ENCODE measurements around the gene CDK6.
"Not testable (repeated sequence)": the region's sequence is repeated elsewhere in the genome, so short reads cannot be mapped to it uniquely, and the experiment has no call there.

CDK6 gene

DNA sequence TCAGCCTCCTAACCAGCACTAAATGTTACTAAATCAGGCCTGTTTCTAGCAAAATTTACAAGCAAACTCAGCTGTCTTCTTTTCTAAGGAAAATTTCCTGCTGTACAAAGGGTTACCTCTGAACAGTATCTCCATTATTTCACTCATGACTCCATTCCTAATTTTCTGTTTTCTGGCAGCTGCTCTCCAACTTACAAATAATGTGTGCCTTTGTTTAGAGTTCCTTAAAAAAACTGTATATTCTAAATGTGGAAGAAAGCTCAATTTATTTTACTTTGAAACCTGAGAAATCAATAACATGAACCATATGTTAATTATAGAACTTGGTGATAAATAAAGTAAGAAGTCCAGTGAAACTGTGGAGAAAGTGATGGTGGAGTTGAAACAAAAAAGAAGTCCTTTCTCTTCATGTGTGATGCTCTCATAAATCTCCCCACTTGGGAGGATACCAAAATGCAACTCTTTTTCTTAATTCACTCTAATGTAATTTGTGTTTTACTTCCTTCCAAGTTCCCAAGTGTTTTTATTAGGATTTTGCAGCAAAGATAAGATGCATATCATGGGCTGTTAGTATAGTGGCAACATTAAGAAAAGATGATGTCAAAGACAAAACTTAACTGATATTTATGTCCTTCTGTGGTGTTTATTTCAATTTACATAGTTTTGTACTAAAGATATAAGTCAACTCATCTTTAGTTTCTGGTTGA is 74.8 kb downstream of the CDK6 start:
- DNase-seq (ENCODE audit: low read depth): no peak

DNA sequence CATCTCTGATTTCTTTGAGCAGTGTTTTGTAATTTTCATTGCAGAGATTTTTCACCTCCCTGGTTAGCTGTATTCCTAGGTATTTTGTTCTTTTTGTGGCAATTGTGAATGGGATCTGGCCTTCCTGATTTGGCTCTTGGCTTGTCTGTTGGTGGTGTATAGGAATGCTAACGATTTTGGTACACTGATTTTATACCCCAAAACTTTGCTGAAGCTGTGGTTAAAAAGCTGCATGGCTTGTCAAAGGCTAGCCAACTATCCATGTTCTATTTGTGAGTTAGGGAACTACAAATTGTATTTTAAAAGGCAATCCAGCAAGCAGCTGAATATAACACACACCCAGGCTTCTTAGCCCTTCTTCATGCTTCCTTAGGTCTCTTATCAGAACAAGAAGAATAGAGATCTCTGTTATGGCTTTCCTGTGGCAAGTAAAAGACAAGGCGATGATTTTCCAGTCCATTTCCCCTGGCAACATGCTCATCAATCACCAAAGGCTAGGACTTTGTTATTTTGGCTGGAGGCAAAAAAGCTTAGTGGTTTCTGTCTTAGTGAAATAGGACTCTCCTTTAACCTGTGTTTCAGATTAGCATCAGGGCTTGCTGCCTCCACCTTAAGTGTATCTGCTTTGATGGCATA is 77.5 kb downstream of the CDK6 start:
- DNase-seq (ENCODE audit: low read depth): no peak

DNA sequence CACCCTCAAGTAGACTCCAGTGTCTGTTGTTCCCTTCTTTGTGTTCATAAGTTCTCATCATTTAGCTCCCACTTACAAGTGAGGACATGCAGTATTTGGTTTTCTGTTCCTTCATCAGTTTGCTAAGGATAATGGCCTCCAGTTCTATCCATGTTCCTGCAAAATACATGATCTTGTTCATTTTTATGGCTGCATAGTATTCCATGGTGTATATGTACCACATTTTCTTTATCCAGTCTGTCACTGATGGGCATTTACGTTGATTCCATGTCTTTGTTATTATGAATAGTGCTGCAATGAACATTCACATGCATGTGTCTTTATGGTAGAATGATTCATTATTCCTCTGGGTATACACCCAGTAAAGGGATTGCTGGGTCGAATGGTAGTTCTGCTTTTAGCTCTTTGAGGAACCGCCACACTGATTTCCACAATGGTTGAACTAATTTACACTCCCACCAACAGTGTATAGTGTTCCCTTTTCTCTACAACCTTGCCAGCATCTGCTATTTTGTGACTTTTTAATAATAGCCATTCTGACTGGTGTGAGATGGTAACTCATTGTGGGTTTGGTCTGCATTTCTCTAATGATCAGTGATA is 79.0 kb downstream of the CDK6 start:
- not testable (repeated sequence) for DNase-seq (ENCODE audit: low read depth)

DNA sequence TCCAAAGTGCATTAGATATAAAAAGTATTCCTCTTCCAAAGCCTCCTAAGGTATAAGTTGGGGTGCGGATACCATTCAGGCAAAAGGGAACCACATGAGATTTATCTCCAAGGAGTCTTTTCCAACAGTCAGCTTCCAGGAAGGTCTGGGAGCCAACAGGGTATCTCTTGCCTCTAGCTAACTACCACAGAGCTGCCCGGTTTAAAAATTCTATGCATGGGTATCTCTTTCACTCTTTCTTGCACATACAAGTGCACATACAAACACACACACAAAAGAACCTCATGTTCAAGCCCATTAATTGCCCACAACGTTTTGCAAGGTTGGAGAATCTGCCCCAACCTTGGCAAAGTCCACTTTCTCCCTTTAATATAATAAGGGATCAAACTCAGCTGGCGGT is 80.7 kb downstream of the CDK6 start:
- no peak for DNase-seq (ENCODE audit: low read depth)

DNA sequence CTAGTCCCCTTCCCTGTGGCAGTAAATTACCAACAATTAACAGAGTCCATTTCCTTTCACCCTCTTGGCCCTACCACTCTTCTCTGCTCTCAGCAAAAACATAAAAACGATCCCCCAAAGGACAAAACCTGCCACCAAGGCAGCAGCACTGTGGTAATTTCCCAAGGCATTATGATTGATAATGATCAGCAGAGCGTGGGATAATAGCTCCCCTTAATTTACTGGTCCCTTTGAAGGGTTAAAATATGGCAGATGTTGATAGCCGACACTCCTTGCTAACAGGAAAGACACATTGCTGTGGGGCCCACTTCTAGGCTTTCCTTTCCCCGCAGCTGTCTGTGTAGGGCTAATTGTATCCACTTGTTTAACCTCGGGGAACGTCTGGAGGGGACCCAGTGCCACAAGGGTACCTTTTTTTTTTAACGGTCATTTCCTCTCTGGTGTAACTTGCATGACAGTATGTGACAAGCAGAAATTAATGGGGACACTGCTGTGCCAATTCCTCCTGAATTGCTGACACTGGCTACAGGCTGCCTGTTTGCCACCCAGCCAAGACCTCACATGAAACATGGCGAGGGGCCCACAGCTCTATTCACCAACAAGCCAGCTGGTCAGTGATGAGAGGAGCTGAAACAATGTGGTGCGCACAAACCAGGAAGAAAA is 81.3 kb downstream of the CDK6 start:
- no peak for DNase-seq (ENCODE audit: low read depth)

DNA sequence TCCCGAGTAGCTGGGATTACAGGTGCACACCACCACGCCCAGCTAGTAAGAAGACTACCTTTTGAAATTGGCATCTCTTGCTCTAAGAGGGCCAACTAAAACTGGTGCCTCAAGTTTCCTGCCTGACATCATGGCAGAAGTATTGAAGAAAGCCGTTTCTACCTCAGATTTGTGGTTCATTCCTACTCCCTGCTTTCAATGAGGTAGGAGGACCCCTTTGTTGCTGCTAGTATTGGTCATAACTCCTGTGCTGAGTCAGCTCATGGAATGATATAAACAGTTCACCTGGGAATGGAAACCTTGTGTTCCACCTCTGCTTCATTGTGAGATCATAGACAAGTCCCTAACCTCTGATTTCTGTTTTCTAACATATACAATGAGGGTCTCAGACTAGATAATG is 82.8 kb downstream of the CDK6 start:
- DNase-seq (ENCODE audit: low read depth): no peak

DNA sequence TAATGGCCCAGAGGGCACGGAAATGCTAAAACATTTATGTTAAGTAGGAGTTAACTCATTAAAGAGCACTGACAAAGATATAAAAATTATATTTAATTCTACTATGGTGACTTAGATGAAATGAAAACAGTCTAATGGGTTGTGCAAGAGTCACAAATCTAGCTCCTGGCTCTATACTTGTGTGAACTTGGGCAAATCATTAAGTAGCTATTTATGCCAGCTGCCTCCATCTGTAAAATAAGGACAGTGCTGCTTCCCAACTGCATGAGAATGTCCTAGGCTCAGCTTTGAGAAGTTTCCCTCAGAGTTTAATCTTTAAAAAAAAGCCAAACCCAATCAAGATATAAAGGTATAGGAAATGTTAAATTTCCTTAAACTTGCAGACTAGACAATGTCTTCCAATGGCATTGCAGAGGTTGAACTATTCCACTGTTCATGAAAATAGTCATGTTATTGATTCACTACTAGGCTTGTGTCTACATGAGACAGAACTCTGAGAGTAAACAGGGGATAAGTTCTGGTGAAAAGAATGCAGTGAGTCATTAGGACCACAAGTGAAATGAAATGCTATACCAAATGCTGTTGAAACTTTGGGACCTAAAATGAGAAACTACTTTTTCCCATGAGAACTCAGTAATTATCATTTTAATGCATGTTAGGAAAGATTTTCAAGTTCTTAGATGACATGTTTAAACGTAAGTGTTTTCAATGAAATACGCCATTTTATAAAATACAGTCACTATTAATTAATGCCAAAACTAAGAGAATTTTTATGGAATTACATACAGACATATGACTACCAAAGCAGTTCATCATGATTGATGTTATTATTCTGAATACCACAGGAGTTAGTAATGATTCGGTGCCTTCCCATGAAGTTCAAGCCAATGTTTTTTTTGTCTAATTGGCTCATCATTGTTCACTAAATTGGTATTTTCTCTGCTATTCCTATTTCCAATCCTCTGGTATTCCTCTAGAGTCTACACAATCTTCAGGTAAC is 84.2 kb downstream of the CDK6 start:
- peak; percentile 93 for DNase-seq (ENCODE audit: low read depth)

DNA sequence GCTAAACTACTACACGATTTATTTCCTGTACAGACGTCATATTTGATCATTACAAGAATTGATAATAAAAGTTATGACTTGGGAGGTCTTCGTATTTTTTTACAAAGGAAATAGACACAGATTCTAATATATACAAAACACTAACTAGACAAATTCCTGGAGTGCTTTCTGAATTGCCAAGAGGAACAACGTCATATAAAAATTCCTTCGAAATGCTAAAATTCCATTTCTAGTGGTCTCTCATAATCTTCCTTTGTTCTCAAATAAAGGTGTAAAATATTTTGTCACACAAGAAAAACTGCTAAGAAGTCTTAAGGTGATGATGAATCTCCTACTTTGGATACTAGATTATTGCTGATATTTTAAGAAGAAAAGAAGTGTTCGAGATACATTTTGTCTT is 85.4 kb downstream of the CDK6 start:
- DNase-seq (ENCODE audit: low read depth): no peak

DNA sequence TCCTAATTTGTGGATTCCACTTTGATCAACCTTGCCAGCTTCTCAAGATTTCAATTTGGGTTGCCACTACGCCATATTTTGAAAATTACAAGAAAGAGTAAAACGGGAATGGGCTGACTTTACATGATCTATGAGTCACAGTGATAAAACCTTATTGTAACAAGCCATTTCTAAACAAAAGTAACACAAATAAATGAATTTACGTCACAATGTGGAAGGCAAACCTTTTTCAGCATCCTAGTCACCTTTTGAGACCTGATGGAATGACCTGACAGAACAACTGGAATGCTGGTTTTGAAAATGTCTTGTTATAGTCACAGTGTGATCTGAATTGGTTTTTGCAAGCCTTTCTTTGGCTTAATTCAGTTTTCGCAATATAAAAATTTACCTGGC is 85.9 kb downstream of the CDK6 start:
- DNase-seq (ENCODE audit: low read depth): no peak

DNA sequence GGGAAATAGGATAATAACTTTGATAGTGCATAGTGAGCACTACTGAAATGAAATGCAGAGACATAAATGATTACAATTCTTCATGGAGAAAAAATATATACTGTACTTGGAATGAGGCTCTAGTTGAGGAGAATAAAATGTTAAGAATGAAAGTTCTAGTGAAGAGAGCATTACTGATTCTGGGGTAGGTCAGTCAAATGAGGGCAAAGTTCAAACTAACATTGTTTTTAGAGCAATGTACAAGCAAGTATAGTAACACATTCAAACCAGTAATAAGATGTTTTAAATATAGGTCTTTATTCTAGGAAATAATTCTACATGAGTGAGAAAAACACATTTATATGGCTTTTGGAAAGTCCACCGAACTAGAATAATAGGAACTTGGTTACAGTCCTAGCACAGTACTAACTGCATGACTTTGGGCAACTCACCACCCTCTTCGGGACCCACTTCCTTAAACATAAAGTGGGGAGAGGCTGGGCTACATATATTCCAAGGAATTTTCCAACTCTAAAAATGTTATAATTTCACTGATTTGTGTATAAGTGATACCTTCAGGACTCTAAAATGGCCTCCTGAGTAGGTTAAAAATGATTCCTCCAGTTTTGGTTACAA is 86.4 kb downstream of the CDK6 start:
- no peak for DNase-seq (ENCODE audit: low read depth)

DNA sequence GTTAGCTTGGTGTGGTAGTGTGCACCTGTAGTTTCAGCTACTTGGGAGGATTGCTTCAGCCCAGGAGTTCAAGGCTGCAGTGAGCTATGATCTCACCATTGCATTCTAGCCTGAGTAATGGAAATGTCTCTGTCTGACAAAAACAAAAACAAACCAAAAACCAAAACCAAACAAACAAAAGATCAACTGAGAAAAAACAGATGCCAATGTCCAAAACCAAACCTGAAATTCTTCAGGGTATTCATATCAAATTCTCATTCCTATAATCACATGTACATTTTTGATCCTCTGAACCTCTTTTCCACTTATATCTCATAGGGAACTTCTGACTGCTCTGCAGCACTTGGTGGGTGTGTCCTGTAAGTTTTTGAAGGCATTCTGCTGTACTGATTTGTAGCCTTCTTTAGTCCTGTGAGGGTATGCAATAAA is 87.0 kb downstream of the CDK6 start:
- DNase-seq (ENCODE audit: low read depth): peak; percentile 50

DNA sequence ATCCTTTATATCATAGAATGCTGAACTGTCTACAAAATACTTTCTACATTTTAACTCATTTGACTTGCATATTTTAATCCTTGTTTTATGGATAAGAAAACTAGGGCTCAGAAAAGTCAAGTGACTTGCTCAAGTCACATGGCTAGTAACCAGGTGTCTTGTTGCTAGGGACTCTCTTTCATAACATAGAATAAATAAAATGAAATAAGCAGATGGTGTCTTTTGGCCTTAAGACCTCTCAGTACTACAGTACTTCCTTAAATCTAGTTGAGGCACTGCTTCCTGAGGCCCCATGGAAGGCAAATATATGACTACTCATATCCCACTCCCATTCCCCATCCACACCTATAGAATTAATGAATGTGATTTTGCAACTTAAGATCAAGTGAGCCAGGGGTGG is 87.9 kb downstream of the CDK6 start:
- DNase-seq (ENCODE audit: low read depth): no peak

DNA sequence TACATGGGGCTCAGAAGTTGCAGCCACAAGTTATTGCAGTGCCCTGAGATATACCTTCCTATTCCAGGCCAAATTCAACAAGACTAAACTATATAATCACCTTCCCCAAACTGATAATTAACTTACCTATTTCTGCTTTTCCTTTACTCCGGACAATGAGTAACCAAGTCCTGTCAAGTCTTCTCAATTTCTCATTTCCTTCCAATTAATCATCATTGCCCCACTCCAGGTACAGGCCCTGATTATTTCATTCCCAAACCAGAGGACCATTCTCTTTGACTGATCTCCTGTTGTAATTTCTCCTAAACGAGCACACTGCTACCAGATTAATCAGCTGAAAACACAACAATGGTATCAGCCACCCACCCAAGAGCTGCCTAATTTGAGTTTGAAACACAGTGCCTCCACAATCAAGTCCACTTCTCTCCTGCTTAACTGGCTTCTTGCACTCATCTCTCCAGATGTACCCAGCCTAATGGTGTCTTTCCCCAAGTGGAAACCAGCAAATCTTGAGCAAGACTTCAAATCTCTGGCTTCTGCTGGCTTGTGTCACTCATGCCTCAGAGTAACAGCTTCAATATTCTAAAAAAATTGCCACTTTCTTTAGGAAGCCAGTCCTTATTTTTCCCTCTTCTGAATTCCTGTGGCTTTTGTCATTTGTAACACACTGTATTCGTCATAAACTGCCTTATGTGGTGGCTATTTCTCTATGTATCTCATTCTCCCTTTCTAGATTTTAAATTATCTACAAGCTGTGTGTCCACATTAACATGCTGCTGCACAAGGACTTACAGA is 89.1 kb downstream of the CDK6 start:
- DNase-seq (ENCODE audit: low read depth): no peak

DNA sequence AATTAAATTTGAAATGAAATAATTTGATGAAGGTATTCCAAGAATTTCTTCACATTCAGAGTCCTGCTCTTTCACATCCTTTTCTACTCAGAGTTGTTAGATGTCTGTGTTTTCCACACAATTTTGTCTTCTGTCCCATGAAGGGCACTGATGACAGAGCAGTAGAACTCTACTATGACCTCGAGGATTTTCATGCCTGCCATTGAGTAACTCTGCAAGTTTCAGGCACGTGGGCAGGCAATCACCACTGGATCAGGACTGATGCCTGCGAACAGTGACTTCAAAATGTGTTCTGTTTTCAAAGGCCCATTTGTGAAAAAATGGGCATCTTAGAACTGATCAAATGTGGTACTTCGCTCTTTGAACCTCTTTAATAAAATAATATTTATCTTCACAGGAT is 91.1 kb downstream of the CDK6 start:
- no peak for DNase-seq (ENCODE audit: low read depth)

DNA sequence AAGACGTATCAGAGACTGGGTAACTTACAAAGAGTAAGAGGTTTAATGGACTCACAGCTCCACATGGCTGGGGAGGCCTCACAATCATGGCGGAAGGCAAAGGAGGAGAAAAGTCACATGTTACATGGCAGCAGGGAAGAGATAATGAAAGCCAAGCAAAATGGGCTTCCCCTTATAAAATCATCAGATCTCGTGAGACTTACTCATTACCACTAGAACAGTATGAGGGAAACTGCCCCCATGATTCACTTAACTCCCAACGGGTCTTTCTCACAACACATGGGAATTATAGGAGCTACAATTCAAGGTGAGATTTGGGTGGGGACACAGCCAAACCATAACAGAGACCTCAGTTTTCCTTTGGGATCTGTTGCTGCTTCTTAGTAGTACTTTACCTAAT is 92.2 kb downstream of the CDK6 start:
- not testable (repeated sequence) for DNase-seq (ENCODE audit: low read depth)

DNA sequence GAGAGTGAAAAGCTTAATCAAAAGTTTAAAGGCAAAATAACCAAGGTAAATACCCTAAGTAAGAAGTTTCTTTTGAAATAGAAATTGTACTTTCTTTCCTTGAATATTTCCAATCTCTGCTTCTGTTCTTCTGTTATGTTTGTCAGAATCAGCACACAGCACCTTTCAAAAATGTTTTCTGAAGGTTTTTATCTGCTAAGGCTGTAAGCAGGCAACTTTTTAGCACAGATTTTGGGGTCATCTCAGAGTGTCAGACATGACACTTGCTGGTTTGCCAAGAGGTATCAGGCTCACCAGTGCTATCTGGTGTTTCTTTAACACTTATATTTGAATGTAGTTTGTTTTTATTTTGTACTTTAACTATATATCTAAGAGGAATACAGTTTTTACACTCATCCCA is 94.2 kb downstream of the CDK6 start:
- DNase-seq (ENCODE audit: low read depth): no peak

DNA sequence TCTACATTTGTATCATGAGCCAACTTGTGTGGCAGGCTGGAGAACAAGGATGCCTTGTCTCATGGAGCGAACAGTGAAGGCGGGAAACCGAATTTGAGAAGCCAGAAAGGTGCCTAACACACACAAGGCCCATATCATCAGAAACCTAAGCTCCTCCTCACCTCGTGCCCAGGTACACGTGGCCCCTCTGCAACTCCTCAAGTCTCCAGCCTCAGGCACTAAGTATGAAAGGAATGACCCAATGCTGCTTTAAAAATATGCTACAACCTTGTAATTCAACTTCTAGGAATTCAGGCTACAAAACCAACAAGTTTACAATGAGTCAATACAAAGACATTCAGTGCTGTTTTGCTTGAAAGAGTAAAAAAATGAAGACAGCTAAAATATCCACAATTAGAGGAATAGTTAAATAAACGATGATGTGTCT is 95.7 kb downstream of the CDK6 start:
- peak; percentile 93 for DNase-seq (ENCODE audit: low read depth)

DNA sequence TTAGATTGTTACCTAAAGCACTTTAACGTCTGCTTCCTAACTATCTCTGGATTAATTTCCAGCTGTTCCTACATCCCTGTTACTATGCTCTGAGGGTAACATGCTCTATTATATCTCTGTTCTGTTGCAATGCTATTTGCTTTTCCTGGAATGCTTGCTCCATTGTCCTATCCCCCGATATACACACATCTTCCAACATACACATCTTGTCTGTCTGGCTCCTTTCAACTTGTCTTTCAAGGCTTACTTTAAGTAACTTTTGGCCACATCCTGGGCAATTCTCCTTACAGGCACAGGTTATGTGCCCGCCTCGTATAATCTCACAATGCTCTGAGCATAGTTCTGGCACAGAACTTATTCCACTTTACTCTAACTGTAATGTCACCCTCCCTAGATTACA is 96.2 kb downstream of the CDK6 start:
- no peak for DNase-seq (ENCODE audit: low read depth)

DNA sequence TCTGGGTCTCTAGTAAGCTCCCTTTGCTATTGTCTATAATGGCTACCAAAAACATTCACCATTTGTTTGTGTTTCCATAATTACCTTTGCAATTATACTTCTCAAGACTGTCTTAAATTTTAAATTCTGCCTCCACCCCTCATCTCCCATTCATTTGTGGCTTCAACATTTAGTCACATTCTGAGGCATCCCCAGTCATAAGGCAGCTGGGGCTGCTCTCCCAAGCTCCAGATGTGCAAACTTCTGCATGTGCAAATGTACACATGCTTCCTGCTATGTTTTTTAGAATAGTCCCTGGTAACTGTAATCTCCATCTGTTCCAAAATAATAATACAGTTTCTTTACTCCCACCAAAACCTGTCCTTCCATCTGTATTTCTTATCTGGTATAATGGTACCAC is 97.3 kb downstream of the CDK6 start:
- DNase-seq (ENCODE audit: low read depth): no peak

DNA sequence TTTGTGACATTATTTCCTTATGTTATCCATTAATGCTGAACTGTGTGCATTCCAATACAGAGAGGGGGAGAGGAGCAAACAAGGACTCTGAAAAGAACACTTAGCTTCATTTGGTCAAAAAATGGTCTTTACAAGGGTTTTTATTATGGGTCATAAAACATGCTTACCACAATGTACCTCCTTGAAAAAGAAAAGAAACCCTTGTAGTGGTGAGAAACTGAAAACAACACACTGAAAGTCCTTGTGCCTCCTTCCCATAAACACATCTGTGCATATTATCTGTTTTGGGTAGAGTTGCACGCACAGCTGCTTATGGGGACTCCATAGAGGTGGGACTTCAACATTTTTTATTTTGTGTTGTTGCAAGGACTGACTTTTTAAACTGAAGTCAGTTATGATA is 98.7 kb downstream of the CDK6 start:
- no peak for DNase-seq (ENCODE audit: low read depth)

DNA sequence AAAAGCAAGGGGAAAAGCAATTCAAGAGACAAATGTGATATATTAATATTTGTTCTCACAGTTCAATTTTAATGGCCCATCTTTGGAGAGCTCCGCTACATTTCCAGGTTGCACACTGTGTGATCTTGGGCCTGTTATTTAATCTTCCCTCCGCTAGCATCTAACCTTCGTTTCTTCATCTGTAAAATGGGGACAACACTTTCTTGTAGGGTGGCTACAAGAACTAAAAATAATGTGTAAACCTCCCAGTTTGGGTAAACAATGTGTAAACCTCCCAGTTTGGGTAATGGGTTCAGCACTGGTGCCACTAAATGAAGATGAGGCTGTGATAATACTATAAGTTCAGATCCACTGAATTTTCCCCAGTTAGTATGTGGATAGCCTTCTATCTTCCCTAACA is 99.5 kb downstream of the CDK6 start:
- DNase-seq (ENCODE audit: low read depth): no peak

All from amniotic epithelial cell (primary cell).